Fibroblast of skin of right quadriceps (primary cell): Measurements from ENCODE around the gene OTOGL.
"Not testable (repeated sequence)": the region's sequence is repeated elsewhere in the genome, so short reads cannot be mapped to it uniquely, and the experiment has no call there.

Source experiments
- DNase-seq: peaks from one replicate; pipeline ENCODE4 v3.0.0-alpha.2; 2013

OTOGL gene

DNA sequence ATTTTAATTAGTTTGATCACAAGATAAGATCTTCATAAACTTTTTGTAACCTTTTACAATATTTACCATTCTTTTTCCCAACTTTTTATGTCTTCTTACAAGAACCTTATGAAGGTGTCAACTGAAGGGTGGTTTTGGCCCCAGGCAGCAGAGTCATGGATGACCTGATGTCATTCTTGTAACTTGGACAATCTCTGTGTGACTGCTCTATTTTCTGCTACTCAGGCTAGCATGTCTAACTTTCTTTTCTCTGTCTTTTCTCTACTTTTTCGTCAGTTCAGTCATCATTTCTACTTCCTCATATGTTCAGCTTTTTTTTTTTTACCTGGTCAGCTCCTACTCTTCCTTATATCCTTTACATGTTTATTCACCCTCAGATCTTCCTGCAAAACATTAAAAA is 194.0 kb downstream of the OTOGL start:
- no peak for DNase-seq

DNA sequence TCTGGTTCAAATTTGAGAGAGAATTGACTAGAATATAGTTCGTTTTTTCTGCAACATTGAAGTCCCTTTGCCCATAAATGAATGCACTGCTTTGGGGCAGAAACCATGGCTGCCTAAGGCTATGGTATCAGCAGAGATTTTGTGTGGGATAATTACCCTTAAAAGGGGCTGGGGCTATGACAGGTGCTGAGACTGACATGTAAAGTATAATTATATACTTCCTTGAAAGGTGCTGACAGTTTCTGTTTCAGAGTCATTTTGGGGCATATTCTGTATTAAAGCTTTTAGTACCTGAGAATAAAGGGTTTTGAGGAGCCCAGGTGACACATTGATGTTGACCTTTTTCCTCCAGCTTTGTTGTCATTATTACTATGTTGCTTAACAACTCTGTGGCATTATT is 194.4 kb downstream of the OTOGL start:
- no peak for DNase-seq

GRCh38 chr12:80299219-80299618 is 199.9 kb downstream of the OTOGL start:
- no peak for DNase-seq

DNA sequence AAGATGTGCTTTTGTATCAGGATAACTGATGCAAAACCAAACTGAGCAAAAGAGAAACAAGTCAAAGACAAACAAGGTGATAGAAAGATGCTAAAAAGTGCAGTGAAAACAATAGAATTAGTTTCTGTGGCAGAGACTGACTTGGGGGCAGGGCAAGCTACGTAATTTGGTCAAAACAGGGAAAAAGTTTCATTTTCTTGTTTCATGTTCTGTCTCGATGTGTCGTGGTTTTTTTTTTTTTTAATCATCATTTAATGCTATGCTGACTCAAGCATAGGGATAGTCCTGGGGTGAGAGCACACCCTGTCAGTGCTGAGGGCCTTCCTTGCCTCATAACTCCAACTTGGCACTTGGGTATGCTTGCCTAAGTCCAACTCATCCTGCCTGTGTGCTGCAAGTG is 200.6 kb downstream of the OTOGL start:
- DNase-seq, result no peak

DNA sequence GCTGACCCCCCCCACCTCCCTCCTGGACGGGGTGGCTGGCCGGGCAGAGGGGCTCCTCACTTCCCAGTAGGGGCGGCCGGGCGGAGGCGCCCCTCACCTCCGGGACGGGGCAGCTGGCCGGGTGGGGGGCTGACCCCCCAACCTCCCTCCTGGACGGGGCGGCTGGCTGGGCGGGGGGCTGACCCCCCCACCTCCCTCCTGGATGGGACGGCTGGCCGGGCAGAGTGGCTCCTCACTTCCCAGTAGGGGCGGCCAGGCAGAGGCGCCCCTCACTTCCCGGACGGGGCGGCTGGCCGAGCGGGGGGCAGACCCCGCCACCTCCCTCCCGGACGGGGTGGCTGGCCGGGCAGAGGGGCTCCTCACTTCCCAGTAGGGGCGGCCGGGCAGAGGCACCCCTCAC is 208.1 kb downstream of the OTOGL start:
- DNase-seq, result not testable (repeated sequence)

GRCh38 chr12:80313209-80313608 is 213.9 kb downstream of the OTOGL start:
- DNase-seq, result no peak

DNA sequence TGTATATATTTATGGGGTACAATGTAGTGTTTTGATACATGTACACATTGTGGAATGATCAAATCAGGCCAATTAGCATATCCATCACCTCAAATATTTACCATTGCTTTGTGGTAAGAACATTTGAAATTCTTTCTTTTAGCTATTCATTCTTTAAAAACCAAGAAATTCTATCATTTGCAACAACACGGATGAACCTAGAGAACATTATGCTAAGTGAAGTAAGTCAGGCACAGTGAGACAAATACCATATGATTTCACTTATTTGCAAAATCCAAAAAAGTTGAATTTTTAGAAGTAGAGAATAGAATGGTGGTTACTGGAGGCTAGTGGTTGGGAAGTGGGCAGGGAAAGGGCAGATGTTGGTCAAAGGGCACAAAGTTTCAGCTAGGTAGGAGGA is 215.4 kb downstream of the OTOGL start:
- DNase-seq, result no peak

DNA sequence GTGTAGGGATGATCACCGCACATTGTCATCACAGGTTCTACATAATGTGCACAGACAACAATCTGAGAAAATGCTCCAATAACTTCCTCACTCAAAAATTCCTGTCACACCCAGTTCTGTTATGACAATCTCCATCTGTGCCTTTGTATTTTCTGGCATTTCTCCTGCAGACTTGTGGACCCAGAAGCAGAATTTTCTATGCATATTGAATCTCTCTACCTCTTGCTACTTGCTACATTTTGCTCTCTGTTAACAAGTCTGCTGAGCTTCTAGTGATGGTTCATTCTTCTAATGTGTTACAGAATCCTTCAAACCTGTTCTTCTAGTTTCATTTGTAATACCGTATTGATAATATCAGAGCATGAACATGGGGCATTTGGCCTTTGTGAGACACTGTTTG is 216.9 kb downstream of the OTOGL start:
- DNase-seq, result no peak

- no peak for DNase-seq
Observed at GRCh38 chr12:80317307-80317706, 218.0 kb downstream of the OTOGL start.

- no peak for DNase-seq
Observed at GRCh38 chr12:80317899-80318298, 218.6 kb downstream of the OTOGL start.

DNA sequence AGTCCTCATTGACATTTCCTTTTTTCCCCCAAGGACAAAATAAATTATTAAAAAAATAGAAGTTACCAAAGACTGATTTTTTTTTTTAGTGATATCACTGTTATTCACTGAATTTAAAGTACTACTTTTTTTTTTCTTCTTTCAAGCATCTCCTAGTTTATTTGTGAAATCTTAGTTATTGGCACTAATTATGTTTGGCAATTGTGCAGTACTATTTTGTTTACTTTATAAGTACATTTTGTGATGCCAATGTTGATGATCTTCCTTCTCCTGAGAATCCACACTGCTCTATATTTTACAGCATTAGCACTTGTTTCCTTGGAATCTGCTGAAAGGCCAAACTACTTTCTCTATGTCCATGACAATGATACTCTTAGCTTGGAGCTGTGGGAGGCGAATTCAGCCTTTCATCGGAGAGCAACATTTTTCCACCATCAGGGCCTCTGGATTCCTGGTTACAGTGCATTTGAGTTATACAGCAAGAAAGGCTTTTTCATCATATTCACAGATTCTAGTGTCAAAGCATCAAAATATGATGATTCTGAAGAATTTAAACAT is 220.9 kb downstream of the OTOGL start:
- no peak for DNase-seq

GRCh38 chr12:80321653-80322052 is 222.3 kb downstream of the OTOGL start:
- DNase-seq, result peak; percentile 26

DNA sequence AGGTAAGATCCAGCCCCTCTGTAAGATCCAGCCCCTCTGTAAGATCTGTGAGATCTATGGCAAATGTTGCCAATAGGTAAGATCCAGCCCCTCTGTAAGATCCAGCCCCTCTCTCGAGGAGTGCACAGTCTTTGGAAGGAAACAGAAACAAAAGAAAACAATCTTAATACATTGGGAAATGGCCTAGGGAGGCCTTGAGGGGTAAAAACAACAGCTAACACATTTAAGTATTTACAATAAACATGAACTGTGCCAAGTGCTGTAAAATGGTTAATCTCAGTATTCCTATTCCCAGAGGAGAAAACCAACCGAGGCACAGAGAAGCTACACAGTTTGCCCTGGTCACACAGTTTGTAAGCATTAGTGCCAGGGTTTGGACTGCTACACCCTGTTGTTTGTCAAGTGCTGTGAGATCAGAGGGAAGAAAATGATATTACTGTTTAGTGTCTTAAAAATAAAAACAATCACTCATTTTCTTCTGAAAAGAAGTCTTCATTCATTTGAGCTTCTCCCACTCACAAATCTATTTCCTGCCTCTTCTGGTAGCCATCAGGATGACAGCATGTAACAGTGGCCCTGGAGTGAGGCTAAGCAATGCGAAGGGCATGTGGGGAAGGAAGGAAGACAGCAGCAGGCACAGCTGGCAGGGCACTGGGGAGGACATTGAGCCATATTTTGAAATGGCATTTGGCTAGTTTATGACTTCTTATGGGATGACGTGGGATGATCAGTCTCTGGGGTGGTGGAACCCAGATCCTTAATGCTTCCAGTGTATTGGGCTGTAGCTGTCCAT is 226.0 kb downstream of the OTOGL start:
- no peak for DNase-seq

DNA sequence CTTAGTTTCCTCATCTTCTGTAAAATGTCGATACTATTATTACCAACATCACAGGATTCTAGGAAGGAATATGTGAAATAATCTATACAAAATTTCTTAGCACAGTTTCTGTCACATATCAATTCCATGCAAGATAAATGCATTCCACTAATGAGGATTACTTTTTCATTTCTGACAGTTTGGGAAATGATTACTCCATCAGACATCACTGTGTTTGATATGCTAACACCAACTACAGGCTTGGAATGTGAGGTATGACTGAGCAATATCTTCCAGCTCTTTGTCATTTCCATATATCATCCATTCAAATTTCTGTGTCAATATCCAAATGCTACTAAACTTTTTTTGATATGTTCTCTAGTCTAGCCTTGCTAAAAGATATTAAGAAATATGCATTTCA is 233.5 kb downstream of the OTOGL start:
- DNase-seq, result no peak

DNA sequence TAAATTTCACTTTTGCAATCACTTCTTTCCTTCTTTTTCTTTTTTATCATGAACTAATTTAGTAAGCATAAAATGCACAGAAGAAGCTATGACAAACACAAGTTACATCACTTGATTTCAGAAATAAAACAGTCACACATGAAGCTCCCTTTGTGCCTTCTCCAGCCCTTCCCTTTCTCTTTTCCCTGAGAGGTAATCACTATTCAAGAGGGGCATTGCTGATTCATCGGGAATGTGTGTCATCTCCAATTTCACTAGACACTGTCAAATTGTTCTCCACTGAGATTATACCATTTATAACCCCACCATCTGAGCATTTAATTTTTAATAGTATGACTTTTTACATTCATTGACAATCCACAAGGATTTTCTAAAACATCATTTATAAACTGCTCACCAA is 253.1 kb downstream of the OTOGL start:
- DNase-seq, result peak; percentile 31

DNA sequence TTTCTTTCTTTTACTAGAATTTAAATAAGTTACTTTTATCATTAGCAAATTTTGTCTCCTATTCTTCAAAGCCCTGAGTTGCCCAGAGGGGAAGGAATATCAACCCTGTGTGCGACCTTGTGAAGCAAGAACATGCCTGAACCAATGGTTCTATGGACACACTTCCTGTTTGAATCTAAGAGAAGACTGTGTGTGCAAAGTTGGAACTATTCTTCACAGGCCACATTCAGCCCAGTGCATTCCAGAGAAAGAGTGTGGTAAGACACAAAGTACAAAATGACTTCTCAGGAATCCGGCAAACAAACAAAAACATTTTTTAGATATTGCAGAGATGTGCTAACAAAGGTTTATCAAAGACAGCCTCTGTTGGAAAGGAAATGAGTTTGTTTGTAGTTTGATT is 253.9 kb downstream of the OTOGL start:
- DNase-seq, result peak; percentile 36

DNA sequence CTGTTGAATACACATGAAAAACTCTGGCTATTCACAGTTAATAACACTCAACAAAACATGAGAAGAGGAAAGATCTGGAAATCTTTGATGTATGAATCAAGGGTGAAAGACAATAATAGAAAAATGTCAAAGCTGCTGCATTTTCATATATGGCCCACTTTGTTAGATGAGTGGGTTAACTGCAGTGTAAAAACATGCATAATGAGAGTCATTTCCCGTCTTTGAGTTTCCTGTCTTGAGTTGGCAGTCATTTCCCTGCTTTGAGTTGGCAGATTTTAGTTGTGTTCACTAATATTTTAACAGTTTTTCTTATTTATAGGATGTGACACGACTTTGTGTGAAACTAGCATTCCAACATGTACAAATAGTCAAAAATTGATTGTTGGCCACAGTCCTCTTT is 256.8 kb downstream of the OTOGL start:
- DNase-seq, result no peak

- no peak for DNase-seq
Observed at GRCh38 chr12:80359703-80360102, 260.4 kb downstream of the OTOGL start.

- no peak for DNase-seq
Observed at GRCh38 chr12:80364056-80364455, 264.7 kb downstream of the OTOGL start.

DNA sequence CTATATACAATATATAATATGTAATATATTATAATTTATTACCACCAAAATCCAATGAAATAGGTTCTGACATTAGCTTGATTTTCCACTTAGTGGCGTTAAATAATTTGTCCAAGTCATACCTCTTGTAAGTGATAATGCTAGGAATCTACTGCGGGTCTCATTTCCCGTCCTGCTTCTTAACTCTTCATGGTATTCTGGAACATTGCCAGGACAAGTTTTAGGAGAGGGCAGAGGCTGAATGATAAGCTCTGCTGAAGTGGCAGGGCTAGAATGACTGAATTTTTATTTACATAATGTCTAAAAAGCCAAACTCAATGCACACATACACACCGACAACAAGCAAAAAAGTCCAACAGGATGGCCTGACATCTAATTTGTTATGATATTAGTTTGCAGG is 274.3 kb downstream of the OTOGL start:
- no peak for DNase-seq

DNA sequence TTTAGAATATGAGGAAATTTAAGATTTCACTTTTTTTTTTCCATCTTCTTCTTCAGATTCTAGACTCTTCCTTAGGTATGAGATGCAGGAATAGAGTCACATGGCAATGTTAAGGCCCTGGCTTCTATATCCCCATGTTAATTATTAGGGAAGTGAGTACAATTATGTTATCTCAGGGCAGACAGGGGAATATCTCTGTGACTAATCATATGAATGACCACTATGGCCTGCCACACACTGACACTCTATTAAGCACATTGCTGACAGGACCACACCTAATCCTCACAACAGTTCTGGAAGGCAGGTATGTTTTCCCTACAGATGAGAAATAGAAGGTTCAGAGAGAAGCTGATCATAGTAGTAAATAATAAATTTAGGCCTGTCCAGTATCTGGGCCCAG is 275.3 kb downstream of the OTOGL start:
- no peak for DNase-seq

DNA sequence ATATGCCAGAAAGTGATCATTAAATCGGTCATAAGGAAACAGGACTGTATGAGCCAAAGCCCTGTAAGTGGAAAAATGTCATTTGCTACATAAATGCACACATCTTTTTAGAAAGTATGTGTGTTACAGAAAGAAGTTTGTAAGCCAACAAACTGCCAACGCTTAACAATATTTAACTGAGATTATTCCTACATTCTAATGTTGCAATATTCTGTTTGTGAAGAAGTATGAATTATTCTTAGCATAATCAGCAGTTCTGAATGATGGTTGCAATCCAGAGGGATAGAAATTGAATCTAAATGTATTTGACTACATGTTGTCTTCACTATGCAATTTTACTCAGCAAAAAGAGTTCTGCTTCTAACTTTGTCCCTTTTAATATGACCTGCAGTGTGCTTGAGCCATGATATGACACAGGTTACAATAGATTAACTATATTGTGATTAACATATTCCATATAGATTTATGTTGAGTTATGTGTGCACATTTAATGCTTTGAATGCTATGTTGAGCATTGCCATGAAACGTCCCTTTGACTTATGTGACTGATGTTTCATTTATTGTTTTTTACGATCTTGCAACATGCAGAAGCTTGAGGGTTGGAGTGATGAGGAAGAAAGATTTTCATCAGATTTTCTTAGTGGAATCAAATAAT is 277.9 kb downstream of the OTOGL start:
- DNase-seq, result no peak

- DNase-seq, result no peak
Observed at GRCh38 chr12:80381121-80381520, 281.8 kb downstream of the OTOGL start.

DNA sequence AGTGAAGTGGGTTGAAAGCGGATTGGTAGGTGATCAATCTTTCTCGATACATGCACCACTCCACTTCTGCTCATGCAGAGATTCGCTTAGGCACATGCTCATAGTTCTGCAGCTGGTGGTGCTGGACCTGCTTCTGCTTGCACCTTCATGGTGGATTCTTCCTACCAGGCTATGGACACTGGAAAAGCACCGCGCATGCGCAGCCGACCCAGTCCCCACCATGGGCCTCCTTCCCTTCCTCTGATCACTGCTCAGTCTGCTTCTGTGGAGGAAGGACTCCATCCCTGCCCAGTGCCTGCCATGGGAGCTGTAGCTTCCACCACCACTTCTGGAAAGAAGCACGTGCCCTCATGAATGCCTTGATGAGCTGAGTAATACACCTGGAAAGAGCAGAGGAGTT is 282.9 kb downstream of the OTOGL start:
- no peak for DNase-seq
